Measurements from ENCODE around the gene GCDH. TPM values are rescaled to one million over a fixed set of nuclear protein-coding genes. Genes with fewer than 3 reads are reported as not detected.
A peak's percentile ranks its signal among the peaks of the same experiment; 100 is the strongest.

GCDH gene
- total and polyA plus RNA-seq, 3 donors from 2014 or later: 11.0 to 32.1 (median 30.5) TPM

GRCh38 chr19:12881172-12881808 is 9.7 kb upstream of the GCDH start, which contains the start of gene DNASE2:
Gene DNASE2, minus strand, starts transcription at chr19:12881449. Its CDS starts 74 bp downstream, at chr19:12881375.
- peak within 1 kb of the TSS; percentile 63 to 78 for H3K4me3 ChIP-seq
- H3K27me3 ChIP-seq: no peaks in the 10 kb centered on the region
- 1 to 2% methylated on average over 16 to 36 of the region's 38 CpGs for WGBS, 2 donors
- TF ChIP-seq POLR2A (IDR thresholded peaks at IDR 0.05) (peak; percentile 11), CTCF (IDR thresholded peaks at IDR 0.05) (no peak)
- peaks cover 8% of the 10 kb centered on the region for H3K4me1 ChIP-seq
- intact Hi-C loops (cut with DNase I; ENCODE audit: low total_unique reads): no loop called here
- H3K36me3 ChIP-seq (ENCODE audit: low read depth, missing control alignments): no peaks in the 10 kb centered on the region
- peak; percentile 96 for DNase-seq
- H3K9me3 ChIP-seq: no peaks in the 10 kb centered on the region
- H3K27ac ChIP-seq: peak within 1 kb of the TSS; percentile 67 to 86

- WGBS, 2 donors: 86 to 90% methylated on average over 2 to 3 of the region's 3 CpGs
- intact Hi-C loops (cut with DNase I; ENCODE audit: low total_unique reads): no loop called here
- TF ChIP-seq POLR2A (IDR thresholded peaks at IDR 0.05): no peak
- TF ChIP-seq CTCF (IDR thresholded peaks at IDR 0.05): no peak
- no peak overlapping the region for H3K4me3 ChIP-seq
- no peaks in the 10 kb centered on the region for H3K36me3 ChIP-seq (ENCODE audit: low read depth, missing control alignments)
- H3K9me3 ChIP-seq: no peaks in the 10 kb centered on the region
- H3K27me3 ChIP-seq: no peaks in the 10 kb centered on the region
- H3K27ac ChIP-seq: no peak overlapping the region
- no peak for DNase-seq
- H3K4me1 ChIP-seq: peaks cover 8% of the 10 kb centered on the region
Measured at GRCh38 chr19:12882589-12882988, 8.4 kb upstream of the GCDH start.

- Histone ChIP-seq H3K4me3 (no peak overlapping the region), H3K27ac (no peak overlapping the region), H3K4me1 (peaks cover 8% of the 10 kb centered on the region), H3K27me3 (no peaks in the 10 kb centered on the region), H3K9me3 (no peaks in the 10 kb centered on the region), H3K36me3 (ENCODE audit: low read depth, missing control alignments) (no peaks in the 10 kb centered on the region)
- intact Hi-C loops (cut with DNase I; ENCODE audit: low total_unique reads): no loop called here
- no peak for DNase-seq
- TF ChIP-seq POLR2A (IDR thresholded peaks at IDR 0.05) (no peak), CTCF (IDR thresholded peaks at IDR 0.05) (no peak)
- 71 to 85% methylated on average over 3 of the region's 3 CpGs for WGBS, 2 donors
Measured at GRCh38 chr19:12884202-12884601, 6.8 kb upstream of the GCDH start.

- no peaks in the 10 kb centered on the region for H3K36me3 ChIP-seq (ENCODE audit: low read depth, missing control alignments)
- H3K27me3 ChIP-seq: no peaks in the 10 kb centered on the region
- TF ChIP-seq POLR2A (IDR thresholded peaks at IDR 0.05): no peak
- TF ChIP-seq CTCF (IDR thresholded peaks at IDR 0.05): no peak
- peaks cover 8% of the 10 kb centered on the region for H3K4me1 ChIP-seq
- H3K27ac ChIP-seq: no peak overlapping the region
- peak overlapping the region; percentile 43 to 48 for H3K4me3 ChIP-seq
- H3K9me3 ChIP-seq: no peaks in the 10 kb centered on the region
- no peak for DNase-seq
- intact Hi-C loops (cut with DNase I; ENCODE audit: low total_unique reads): no loop called here
- 58% methylated on average over 5 to 12 of the region's 12 CpGs for WGBS, 2 donors
Measured at GRCh38 chr19:12884627-12884925, 6.4 kb upstream of the GCDH start.
